Neuron (in vitro differentiated cells): ENCODE measurements around the gene AARS2.
"Not testable (repeated sequence)": the region's sequence is repeated elsewhere in the genome, so short reads cannot be mapped to it uniquely, and the experiment has no call there.

Experiments
- H2AFZ ChIP-seq: one replicate; pipeline ENCODE4 v1.6.1; 2013; ENCODE audit warnings: low read depth, mild to moderate bottlenecking, inconsistent platforms, low read length, moderate library complexity
- H3K27me3 ChIP-seq: one replicate; pipeline ENCODE4 v1.6.1; 2013; ENCODE audit warnings: low read length; ENCODE audit not compliant: insufficient read depth
- H3K36me3 ChIP-seq: one replicate; pipeline ENCODE4 v1.6.1; 2013; ENCODE audit warnings: low read length; ENCODE audit not compliant: insufficient read depth
- H3K4me1 ChIP-seq: one replicate; pipeline ENCODE4 v1.6.1; 2013; ENCODE audit warnings: low read length; ENCODE audit not compliant: insufficient read depth
- H3K4me3 ChIP-seq: 2 replicates; pipeline ENCODE4 v1.5.1; 2013; ENCODE audit warnings: mild to moderate bottlenecking, low read length, moderate library complexity
- H3K9me3 ChIP-seq: one replicate; pipeline ENCODE4 v1.6.1; 2013; ENCODE audit warnings: low read length

Gene AARS2

GRCh38 chr6:44312901-44313788, at the start of gene AARS2:
AARS2 (minus strand) TSS chr6:44313347; CDS start chr6:44313323, 24 bp downstream.
- Histone ChIP-seq H3K9me3 (no peaks in the 10 kb centered on the region), H2AFZ (peak within 1 kb of the TSS; percentile 69), H3K4me1 (peaks cover 9% of the 10 kb centered on the region), H3K36me3 (peaks cover 36% of the 10 kb centered on the region), H3K27me3 (no peaks in the 10 kb centered on the region), H3K4me3 (peak within 1 kb of the TSS; percentile 97)

- Histone ChIP-seq H2AFZ (no peak overlapping the region), H3K27me3 (no peaks in the 10 kb centered on the region), H3K9me3 (no peaks in the 10 kb centered on the region), H3K4me3 (no peak overlapping the region), H3K36me3 (no peaks in the 10 kb centered on the region), H3K4me1 (no peaks in the 10 kb centered on the region)
Measured at GRCh38 chr6:44361947-44362346, 48.8 kb upstream of the AARS2 start.

- H3K9me3 ChIP-seq = no peaks in the 10 kb centered on the region
- no peak overlapping the region for H3K4me3 ChIP-seq
- H2AFZ ChIP-seq = no peak overlapping the region
- H3K27me3 ChIP-seq = peaks cover 5% of the 10 kb centered on the region
- no peaks in the 10 kb centered on the region for H3K4me1 ChIP-seq
- no peaks in the 10 kb centered on the region for H3K36me3 ChIP-seq
Measured at GRCh38 chr6:44359973-44360372, 46.8 kb upstream of the AARS2 start.

- Histone ChIP-seq H3K4me3 (no peak overlapping the region), H3K4me1 (no peaks in the 10 kb centered on the region), H3K9me3 (no peaks in the 10 kb centered on the region), H2AFZ (no peak overlapping the region), H3K27me3 (peaks cover 5% of the 10 kb centered on the region), H3K36me3 (no peaks in the 10 kb centered on the region)
Measured at GRCh38 chr6:44356487-44356886, 43.3 kb upstream of the AARS2 start.

- Histone ChIP-seq H3K36me3 (no peaks in the 10 kb centered on the region), H2AFZ (no peak overlapping the region), H3K4me3 (no peak overlapping the region), H3K9me3 (no peaks in the 10 kb centered on the region), H3K4me1 (no peaks in the 10 kb centered on the region), H3K27me3 (peaks cover 5% of the 10 kb centered on the region)
Measured at GRCh38 chr6:44355640-44356039, 42.5 kb upstream of the AARS2 start.

GRCh38 chr6:44353336-44353735, 40.2 kb upstream of the AARS2 start:
- no peak overlapping the region for H2AFZ ChIP-seq
- H3K4me3 ChIP-seq = no peak overlapping the region
- peaks cover 5% of the 10 kb centered on the region for H3K27me3 ChIP-seq
- H3K9me3 ChIP-seq = no peaks in the 10 kb centered on the region
- no peaks in the 10 kb centered on the region for H3K4me1 ChIP-seq
- H3K36me3 ChIP-seq = no peaks in the 10 kb centered on the region

- Histone ChIP-seq H3K4me1 (no peaks in the 10 kb centered on the region), H2AFZ (no peak overlapping the region), H3K9me3 (no peaks in the 10 kb centered on the region), H3K27me3 (peaks cover 5% of the 10 kb centered on the region), H3K4me3 (no peak overlapping the region), H3K36me3 (no peaks in the 10 kb centered on the region)
Measured at GRCh38 chr6:44352259-44352658, 39.1 kb upstream of the AARS2 start.

- not testable (repeated sequence) for H2AFZ ChIP-seq, H3K9me3 ChIP-seq, H3K4me1 ChIP-seq, H3K36me3 ChIP-seq, H3K27me3 ChIP-seq, H3K4me3 ChIP-seq
Measured at GRCh38 chr6:44350650-44350994, 37.5 kb upstream of the AARS2 start.

- Histone ChIP-seq H3K9me3 (no peaks in the 10 kb centered on the region), H3K36me3 (no peaks in the 10 kb centered on the region), H3K27me3 (peaks cover 1% of the 10 kb centered on the region), H3K4me1 (no peaks in the 10 kb centered on the region), H3K4me3 (no peak overlapping the region), H2AFZ (no peak overlapping the region)
Measured at GRCh38 chr6:44349904-44350649, 36.9 kb upstream of the AARS2 start.

- not testable (repeated sequence) for H3K36me3 ChIP-seq, H2AFZ ChIP-seq, H3K4me1 ChIP-seq, H3K9me3 ChIP-seq, H3K4me3 ChIP-seq
- H3K27me3 ChIP-seq = peaks cover 18% of the 10 kb centered on the region
Measured at GRCh38 chr6:44346818-44347217, 33.7 kb upstream of the AARS2 start.

GRCh38 chr6:44342489-44342888, 29.3 kb upstream of the AARS2 start, which contains the start of gene SPATS1:
SPATS1 (plus strand) TSS chr6:44342650; CDS start chr6:44343096, 446 bp downstream.
- Histone ChIP-seq H3K4me3 (peak within 1 kb of the TSS; percentile 17), H3K4me1 (peaks cover 21% of the 10 kb centered on the region), H3K36me3 (no peaks in the 10 kb centered on the region), H3K27me3 (peaks cover 18% of the 10 kb centered on the region), H3K9me3 (peaks cover 2% of the 10 kb centered on the region), H2AFZ (peak within 1 kb of the TSS; percentile 43)

- Histone ChIP-seq H3K4me1 (peaks cover 24% of the 10 kb centered on the region), H2AFZ (peak overlapping the region; percentile 43), H3K36me3 (no peaks in the 10 kb centered on the region), H3K9me3 (peaks cover 2% of the 10 kb centered on the region), H3K4me3 (no peak overlapping the region), H3K27me3 (peaks cover 18% of the 10 kb centered on the region)
Measured at GRCh38 chr6:44342052-44342451, 28.9 kb upstream of the AARS2 start.

GRCh38 chr6:44341095-44341890, 28.1 kb upstream of the AARS2 start:
- no peak overlapping the region for H3K4me3 ChIP-seq
- peaks cover 24% of the 10 kb centered on the region for H3K4me1 ChIP-seq
- H3K27me3 ChIP-seq = peaks cover 18% of the 10 kb centered on the region
- H3K36me3 ChIP-seq = no peaks in the 10 kb centered on the region
- peaks cover 2% of the 10 kb centered on the region for H3K9me3 ChIP-seq
- no peak overlapping the region for H2AFZ ChIP-seq
